Left lung (tissue), 10 donors: ENCODE measurements around the gene HABP2. TPM values are rescaled to one million over a fixed set of nuclear protein-coding genes. Genes with fewer than 3 reads are reported as not detected.
A peak's percentile ranks its signal among the peaks of the same experiment; 100 is the strongest.

Source experiments
- ATAC-seq: fragments of 200-7000 bp; cut with Tn5 transposase; one replicate; pipeline ENCODE4 v1.9.1; 2020; ENCODE audit warnings: moderate library complexity
- DNase-seq, 4 donors: peaks; one replicate each; pipeline ENCODE4 v3.0.0-alpha.2; 2013 to 2020
- H3K27ac ChIP-seq, 2 donors: fragments of 200-600 bp; sonication (generic) in 1 of 2; one replicate each; pipeline versions ENCODE4 v1.5.0 to v1.8.0; 2020 to 2021
- H3K27me3 ChIP-seq, 2 donors: fragments of 200-600 bp; sonication (generic) in 1 of 2; one replicate each; pipeline versions ENCODE4 v1.5.0 to v1.8.0; 2020 to 2021
- H3K36me3 ChIP-seq, 2 donors: fragments of 200-600 bp; sonication (generic) in 1 of 2; one replicate each; pipeline versions ENCODE4 v1.5.0 to v1.8.0; 2020 to 2021
- H3K4me1 ChIP-seq, 2 donors: fragments of 200-600 bp; one replicate each; pipeline ENCODE4 v1.8.0; 2021
- H3K4me3 ChIP-seq, 2 donors: fragments of 200-600 bp; sonication (generic) in 1 of 2; one replicate each; pipeline versions ENCODE4 v1.5.0 to v1.8.0; 2020 to 2021; ENCODE audit warnings: mild to moderate bottlenecking in 1 of 2
- H3K9me3 ChIP-seq, 2 donors: fragments of 200-600 bp; sonication (generic) in 1 of 2; one replicate each; pipeline versions ENCODE4 v1.5.0 to v1.8.0; 2020 to 2021
- CTCF ChIP-seq, 2 donors: fragments of 200-600 bp; sonication (generic) in 1 of 2; IDR thresholded peaks; one replicate each; pipeline versions ENCODE4 v1.5.0 to v1.8.0; 2021; ENCODE audit warnings: antibody characterized with exemption in 2 of 2
- intact Hi-C, 2 donors: fragments of 100-400 bp; cut with DNase I; formaldehyde crosslinking; loops; one replicate each; pipeline versions ENCODE4 v1.11.2 to v1.14.2; 2022
- polyA plus RNA-seq, 6 donors: library from polyadenylated mRNA; unstranded; fragments of 120-200 nt; gene quantifications; one replicate each; pipeline ENCODE4 v1.2.1, GENCODE V29; 2013; ENCODE audit not compliant: insufficient read length in 6 of 6
- total RNA-seq, 2 donors: library from RNA; stranded (reverse); fragmentation: NEBNext Ultra II Directional; extraction: Animal tissue kit (Norgen Biotek cat#: 25700); gene quantifications; one replicate each; pipeline ENCODE4 v1.2.1, GENCODE V29; 2021
- donor health status: DM: no; HTN: yes; CAD: no.
- donor health status: DM: no; HTN: no; CAD: no.

The HABP2 gene
- total and polyA plus RNA-seq, 8 donors = 0.24 to 1.3 (median 0.63) TPM

- H3K4me1 ChIP-seq = no peaks in the 10 kb centered on the region
- no peak for TF ChIP-seq CTCF (IDR thresholded peaks at IDR 0.05)
- H3K9me3 ChIP-seq = no peaks in the 10 kb centered on the region
- ATAC-seq = no peak
- no peak overlapping the region for H3K4me3 ChIP-seq
- intact Hi-C loops = no loop called here
- peaks cover 12 to 61% of the 10 kb centered on the region in 2 donors for H3K27me3 ChIP-seq
- no peak overlapping the region for H3K27ac ChIP-seq
- DNase-seq = no peak
- H3K36me3 ChIP-seq = no peaks in the 10 kb centered on the region
These were observed 68.1 kb downstream of the HABP2 start for GRCh38 chr10:113620936-113621335.

DNA sequence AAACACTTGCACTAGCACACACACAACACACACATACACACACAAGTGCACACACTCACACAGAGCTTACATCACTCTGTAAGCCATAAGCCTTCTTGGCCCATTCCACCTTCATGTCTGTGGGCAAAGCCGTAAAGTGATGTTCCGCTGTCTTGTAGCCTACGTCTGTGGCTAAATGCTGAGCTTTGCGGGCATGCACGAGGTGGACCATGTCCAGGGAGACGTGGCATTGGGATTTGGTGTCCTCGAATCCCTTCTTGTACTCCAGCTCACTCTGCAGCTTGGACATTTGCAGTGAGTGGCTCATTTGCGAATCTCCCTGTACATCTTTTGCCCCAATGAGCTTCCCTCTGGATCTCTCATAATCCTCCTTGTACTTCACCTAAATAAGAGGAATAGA is 68.9 kb downstream of the HABP2 start:
- no peak for ATAC-seq
- DNase-seq = no peak
- Histone ChIP-seq H3K27ac (no peak overlapping the region), H3K4me1 (no peaks in the 10 kb centered on the region), H3K27me3 (peaks cover 9 to 52% of the 10 kb centered on the region in 2 donors), H3K36me3 (no peaks in the 10 kb centered on the region), H3K4me3 (no peak overlapping the region), H3K9me3 (no peaks in the 10 kb centered on the region)
- intact Hi-C loops = no loop called here
- no peak for TF ChIP-seq CTCF (IDR thresholded peaks at IDR 0.05)

GRCh38 chr10:113622831-113623230 is 70.0 kb downstream of the HABP2 start:
- Histone ChIP-seq H3K4me3 (no peak overlapping the region), H3K9me3 (no peaks in the 10 kb centered on the region), H3K27me3 (peaks cover 0 to 42% of the 10 kb centered on the region in 2 donors), H3K36me3 (no peaks in the 10 kb centered on the region), H3K27ac (no peak overlapping the region), H3K4me1 (no peaks in the 10 kb centered on the region)
- DNase-seq = peak in 2 of 4 donors; percentile 37 to 39
- ATAC-seq = no peak
- intact Hi-C loops = no loop called here
- no peak for TF ChIP-seq CTCF (IDR thresholded peaks at IDR 0.05)

DNA sequence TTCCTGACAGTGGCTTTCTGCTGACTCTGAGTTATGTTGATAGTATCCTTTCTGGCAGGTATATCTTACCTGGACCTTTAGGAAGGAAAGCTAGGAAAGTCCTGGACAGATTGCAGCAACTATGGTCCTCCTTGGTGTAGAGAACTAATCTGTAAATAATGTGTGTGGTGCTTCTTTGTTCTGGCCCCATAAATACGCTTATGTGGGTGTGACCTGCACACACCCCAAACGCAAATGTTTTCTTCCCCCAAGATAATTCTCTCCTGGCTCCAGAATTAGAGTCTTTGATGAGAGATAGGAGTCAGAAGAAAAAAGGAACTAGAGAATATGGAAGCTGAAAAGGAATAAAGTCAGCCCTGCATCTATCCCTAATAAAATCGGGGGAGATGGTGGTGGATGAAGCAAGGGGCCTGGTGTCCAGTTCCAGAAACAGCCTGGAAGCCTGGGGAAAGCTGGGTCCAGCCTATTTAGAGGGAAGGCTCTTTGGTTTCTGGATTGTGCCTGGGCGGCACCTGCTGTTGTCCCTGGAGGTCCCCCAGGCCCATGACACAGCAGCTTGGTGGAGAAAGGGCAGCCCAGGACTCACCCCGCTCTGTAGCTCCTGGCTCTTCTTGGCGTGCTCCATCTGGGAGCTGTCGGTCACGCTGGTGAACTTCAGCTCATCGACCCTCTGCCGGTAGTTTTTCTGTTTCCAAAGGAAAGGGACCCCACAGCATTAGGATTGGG is 72.8 kb downstream of the HABP2 start:
- no peaks in the 10 kb centered on the region for H3K9me3 ChIP-seq
- DNase-seq (no peak), ATAC-seq (no peak)
- intact Hi-C loops = no loop called here
- H3K27me3 ChIP-seq = peaks cover 0 to 14% of the 10 kb centered on the region in 2 donors
- no peak for TF ChIP-seq CTCF (IDR thresholded peaks at IDR 0.05)
- no peaks in the 10 kb centered on the region for H3K36me3 ChIP-seq
- H3K4me1 ChIP-seq = no peaks in the 10 kb centered on the region
- no peak overlapping the region for H3K27ac ChIP-seq
- H3K4me3 ChIP-seq = no peak overlapping the region

GRCh38 chr10:113626809-113627355 is 74.0 kb downstream of the HABP2 start:
- H3K27me3 ChIP-seq = peaks cover 0 to 3% of the 10 kb centered on the region in 2 donors
- intact Hi-C loops = no loop called here
- no peak overlapping the region for H3K27ac ChIP-seq
- no peaks in the 10 kb centered on the region for H3K4me1 ChIP-seq
- no peak for TF ChIP-seq CTCF (IDR thresholded peaks at IDR 0.05)
- no peaks in the 10 kb centered on the region for H3K9me3 ChIP-seq
- no peak overlapping the region for H3K4me3 ChIP-seq
- peak; percentile 42 for ATAC-seq
- no peak for DNase-seq
- H3K36me3 ChIP-seq = no peaks in the 10 kb centered on the region
